Smooth muscle cell (in vitro differentiated cells): ENCODE results near the gene TJP3. TPM values are rescaled to one million over a fixed set of nuclear protein-coding genes. Genes with fewer than 3 reads are reported as not detected.

ENCODE experiments used
- DNase-seq: peaks from one replicate; lab custom pipeline; 2025; ENCODE audit not compliant: unreplicated experiment; lab: John Stamatoyannopoulos, UW
- H2AFZ ChIP-seq: fragments of 200-600 bp; sonication (generic); 2 replicates; pipeline ENCODE4 v1.6.0; 2016; ENCODE audit warnings: antibody characterized with exemption, low read depth, mild to moderate bottlenecking
- H3F3A ChIP-seq: fragments of 200-600 bp; sonication (generic); 2 replicates; pipeline ENCODE4 v1.6.0; 2017; ENCODE audit warnings: antibody characterized with exemption, low read depth
- H3K27ac ChIP-seq: fragments of 200-600 bp; sonication (generic); 2 replicates; pipeline ENCODE4 v1.5.1; 2016; ENCODE audit warnings: low read depth, mild to moderate bottlenecking
- H3K27me3 ChIP-seq: fragments of 200-600 bp; sonication (generic); 2 replicates; pipeline ENCODE4 v1.6.1; 2016; ENCODE audit warnings: low read depth, mild to moderate bottlenecking
- H3K36me3 ChIP-seq: fragments of 200-600 bp; sonication (generic); 2 replicates; pipeline ENCODE4 v1.5.1; 2016; ENCODE audit warnings: low read depth
- H3K4me1 ChIP-seq: fragments of 200-600 bp; sonication (generic); 2 replicates; pipeline ENCODE4 v1.5.1; 2016; ENCODE audit warnings: low read depth
- H3K4me2 ChIP-seq: fragments of 200-600 bp; sonication (generic); 2 replicates; pipeline ENCODE4 v1.6.0; 2016; ENCODE audit warnings: mild to moderate bottlenecking
- H3K4me3 ChIP-seq: fragments of 200-600 bp; sonication (generic); 2 replicates; pipeline ENCODE4 v1.5.1; 2016; ENCODE audit warnings: mild to moderate bottlenecking
- H3K79me2 ChIP-seq: fragments of 200-600 bp; sonication (generic); 2 replicates; pipeline ENCODE4 v1.6.0; 2016; ENCODE audit warnings: low read depth, mild to moderate bottlenecking
- H3K9ac ChIP-seq: fragments of 200-600 bp; sonication (generic); 2 replicates; pipeline ENCODE4 v1.6.0; 2016; ENCODE audit warnings: low read depth
- H3K9me3 ChIP-seq: fragments of 200-600 bp; sonication (generic); replicated peaks from 2 replicates; pipeline ENCODE4 v1.5.1; 2016; ENCODE audit warnings: low read depth
- H4K20me1 ChIP-seq: fragments of 200-600 bp; sonication (generic); 2 replicates; pipeline ENCODE4 v1.6.0; 2016; ENCODE audit warnings: low read depth
- WGBS: methylation state at CpG from one replicate; pipeline ENCODE4 v1.1.7; 2016; ENCODE audit warnings: low lambda C conversion rate; 5-methylcytosine and 5-hydroxymethylcytosine counted together
- polyA plus RNA-seq: library from polyadenylated mRNA; unstranded; fragments of >200 nt; fragmentation: Nextera tagmentation; extraction: Ambion mirVana; gene quantifications from 2 replicates; pipeline ENCODE4 v1.2.1, GENCODE V29; 2016
- total RNA-seq: library from RNA; depleted of rRNA; stranded (reverse); fragments of >200 nt; gene quantifications from 2 replicates; pipeline ENCODE4 v1.2.3, GENCODE V29; 2014
- TF ChIP-seq, protein P1 (sequence below): fragments of 200-600 bp; sonication (generic); IDR thresholded peaks from 2 replicates; pipeline ENCODE4 v1.5.1; 2017; ENCODE audit warnings: borderline replicate concordance, mild to moderate bottlenecking, antibody characterized with exemption; ENCODE audit not compliant: insufficient read depth, poor library complexity, severe bottlenecking

TJP3 gene
- total and polyA plus RNA-seq, 2 experiments from 2014 or later, result 1.2 to 6.2 TPM

DNA sequence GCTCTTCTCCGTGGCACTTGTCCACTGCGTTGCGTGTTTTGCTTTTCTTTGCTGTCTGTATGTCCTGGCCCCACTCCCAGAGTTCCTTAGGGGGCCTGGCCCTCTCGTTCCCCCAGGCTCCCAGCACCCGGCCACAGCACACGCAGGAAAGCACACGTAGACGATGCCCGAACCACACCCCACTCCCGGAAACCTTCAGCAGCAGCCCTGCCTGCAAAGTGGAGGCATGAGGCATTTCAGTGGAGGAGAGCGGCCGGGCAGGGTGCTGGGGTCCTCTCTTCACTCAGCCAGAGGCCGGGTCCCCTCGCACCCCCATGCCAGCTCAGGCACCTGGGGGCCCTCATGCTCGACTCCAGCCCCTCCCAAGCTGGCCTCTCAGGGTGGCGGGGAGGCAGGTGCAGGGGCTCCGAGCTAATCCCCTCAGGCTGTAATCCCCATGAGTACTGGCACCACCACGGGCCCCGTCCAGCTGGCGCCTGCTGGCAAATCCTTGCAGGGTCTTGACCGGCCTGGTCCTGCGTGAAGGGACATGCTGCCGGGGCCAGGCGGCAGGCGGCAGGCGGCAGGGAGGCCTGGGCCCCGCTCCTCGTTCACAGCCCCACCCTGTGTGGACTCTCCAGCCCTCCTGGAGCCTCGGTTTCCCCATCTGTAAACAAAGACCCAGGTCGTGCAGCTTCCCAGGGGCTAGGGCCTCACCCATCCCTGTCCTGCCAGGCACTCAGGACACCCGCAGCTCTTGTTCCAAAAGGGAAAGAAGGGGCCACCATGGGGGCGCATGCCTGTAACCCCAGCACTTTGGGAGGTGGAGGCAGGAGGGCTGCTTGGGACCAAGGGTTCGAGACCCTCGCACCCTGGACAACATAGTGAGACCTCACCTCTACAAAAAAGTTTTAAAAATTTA lies 14.9 kb upstream of the TJP3 start:
- Histone ChIP-seq H3K79me2 (peaks cover 95% of the 10 kb centered on the region), H3K9me3 (no peaks in the 10 kb centered on the region), H3K27me3 (no peaks in the 10 kb centered on the region), H3K4me1 (peaks cover under 1% of the 10 kb centered on the region), H2AFZ (no peak overlapping the region), H3K4me3 (no peak overlapping the region), H4K20me1 (peaks cover 99% of the 10 kb centered on the region), H3K27ac (no peak overlapping the region), H3K36me3 (no peaks in the 10 kb centered on the region), H3K4me2 (no peak overlapping the region), H3K9ac (no peak overlapping the region), H3F3A (no peaks in the 10 kb centered on the region)
- no peak for DNase-seq
- TF ChIP-seq, protein P1, sequence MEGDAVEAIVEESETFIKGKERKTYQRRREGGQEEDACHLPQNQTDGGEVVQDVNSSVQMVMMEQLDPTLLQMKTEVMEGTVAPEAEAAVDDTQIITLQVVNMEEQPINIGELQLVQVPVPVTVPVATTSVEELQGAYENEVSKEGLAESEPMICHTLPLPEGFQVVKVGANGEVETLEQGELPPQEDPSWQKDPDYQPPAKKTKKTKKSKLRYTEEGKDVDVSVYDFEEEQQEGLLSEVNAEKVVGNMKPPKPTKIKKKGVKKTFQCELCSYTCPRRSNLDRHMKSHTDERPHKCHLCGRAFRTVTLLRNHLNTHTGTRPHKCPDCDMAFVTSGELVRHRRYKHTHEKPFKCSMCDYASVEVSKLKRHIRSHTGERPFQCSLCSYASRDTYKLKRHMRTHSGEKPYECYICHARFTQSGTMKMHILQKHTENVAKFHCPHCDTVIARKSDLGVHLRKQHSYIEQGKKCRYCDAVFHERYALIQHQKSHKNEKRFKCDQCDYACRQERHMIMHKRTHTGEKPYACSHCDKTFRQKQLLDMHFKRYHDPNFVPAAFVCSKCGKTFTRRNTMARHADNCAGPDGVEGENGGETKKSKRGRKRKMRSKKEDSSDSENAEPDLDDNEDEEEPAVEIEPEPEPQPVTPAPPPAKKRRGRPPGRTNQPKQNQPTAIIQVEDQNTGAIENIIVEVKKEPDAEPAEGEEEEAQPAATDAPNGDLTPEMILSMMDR, result no peak
- WGBS, result 95% methylated on average over 34 of the region's 34 CpGs

DNA sequence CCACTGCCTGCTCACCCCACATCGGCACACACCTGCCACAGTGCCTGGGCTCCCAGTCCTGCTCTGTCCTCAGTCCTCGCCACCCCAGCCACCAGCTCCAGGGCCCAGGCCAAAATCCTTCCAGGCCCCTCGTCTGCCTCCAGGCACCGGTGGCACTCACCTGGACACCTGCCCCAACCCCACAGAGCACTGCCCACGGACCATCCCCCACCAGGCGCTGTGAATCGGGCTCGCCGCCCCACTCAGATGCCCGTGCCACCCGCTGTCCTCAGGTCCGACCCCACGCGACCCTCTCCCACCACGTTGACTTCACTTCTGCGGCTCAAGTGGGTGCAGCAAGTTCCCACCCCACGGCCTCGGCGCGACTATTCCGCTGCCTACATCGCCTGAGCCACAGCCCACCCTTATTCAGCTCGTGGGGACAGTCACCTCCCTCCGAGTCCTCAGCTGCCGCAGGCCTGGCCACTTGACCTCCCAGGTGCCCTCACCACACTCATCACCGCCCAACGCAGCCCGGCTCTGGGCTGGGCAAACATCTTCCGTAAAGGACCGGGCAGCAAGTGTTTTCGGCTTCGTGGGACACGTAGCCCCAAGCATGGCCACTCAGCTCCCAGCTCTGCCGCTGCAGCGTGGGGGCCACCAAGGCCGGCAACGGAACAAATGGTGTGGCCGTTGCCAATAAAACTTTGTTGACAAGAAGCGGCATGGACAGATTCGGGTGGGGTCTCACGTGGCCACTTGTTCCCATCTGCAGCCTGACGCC lies 13.6 kb upstream of the TJP3 start:
- peaks cover 98% of the 10 kb centered on the region for H4K20me1 ChIP-seq
- 96% methylated on average over 42 of the region's 42 CpGs for WGBS

DNA sequence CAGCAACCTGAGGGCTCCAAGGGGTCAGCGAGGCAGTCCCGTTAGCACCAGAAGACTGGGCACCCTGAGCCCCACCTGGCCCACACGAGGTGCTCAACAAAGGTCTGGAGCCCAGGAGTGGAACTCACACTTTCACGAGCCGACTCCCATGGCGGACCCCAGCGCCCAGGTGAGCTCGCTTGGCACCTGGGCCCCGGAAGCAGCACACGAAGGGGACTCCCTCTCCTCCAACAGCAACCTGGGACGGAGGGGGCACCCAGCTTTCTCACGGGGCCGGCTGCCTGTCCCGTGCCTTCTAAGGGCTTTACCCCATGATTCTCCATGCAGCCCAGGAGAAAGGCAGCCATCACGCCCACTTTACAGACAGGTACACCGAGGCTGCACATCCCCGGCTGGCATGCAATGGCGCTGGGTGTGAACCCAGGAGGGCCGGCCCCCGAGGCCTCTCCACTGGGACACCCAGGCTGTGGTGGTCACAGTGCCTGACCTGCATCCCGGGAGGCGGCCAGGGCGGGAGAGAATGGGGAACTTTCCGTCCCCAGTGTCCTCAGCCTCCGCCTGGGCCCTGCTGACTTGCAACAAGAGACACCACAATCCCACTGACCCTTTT lies 13.0 kb upstream of the TJP3 start:
- no peaks in the 10 kb centered on the region for H3K9me3 ChIP-seq
- TF ChIP-seq, protein P1, result no peak
- 95% methylated on average over 24 of the region's 25 CpGs for WGBS
- no peak overlapping the region for H3K4me2 ChIP-seq
- peaks cover 95% of the 10 kb centered on the region for H3K79me2 ChIP-seq
- H3K4me1 ChIP-seq, result no peaks in the 10 kb centered on the region
- no peaks in the 10 kb centered on the region for H3K27me3 ChIP-seq
- H3K36me3 ChIP-seq, result no peaks in the 10 kb centered on the region
- peaks cover 92% of the 10 kb centered on the region for H4K20me1 ChIP-seq
- no peak overlapping the region for H3K27ac ChIP-seq
- no peak for DNase-seq
- H3K4me3 ChIP-seq, result no peak overlapping the region
- H3F3A ChIP-seq, result no peaks in the 10 kb centered on the region
- H3K9ac ChIP-seq, result no peak overlapping the region
- no peak overlapping the region for H2AFZ ChIP-seq

More for the DNA sequence above, 13.6 kb upstream of the TJP3 start:
- DNase-seq, result no peak
- H3K9ac ChIP-seq, result no peak overlapping the region
- TF ChIP-seq, protein P1, result no peak
- H3K36me3 ChIP-seq, result no peaks in the 10 kb centered on the region
- no peaks in the 10 kb centered on the region for H3K27me3 ChIP-seq
- no peaks in the 10 kb centered on the region for H3K9me3 ChIP-seq
- H3K4me2 ChIP-seq, result no peak overlapping the region
- H3K79me2 ChIP-seq, result peaks cover 95% of the 10 kb centered on the region
- no peak overlapping the region for H3K4me3 ChIP-seq
- H3K27ac ChIP-seq, result no peak overlapping the region
- no peaks in the 10 kb centered on the region for H3F3A ChIP-seq
- H3K4me1 ChIP-seq, result no peaks in the 10 kb centered on the region
- H2AFZ ChIP-seq, result no peak overlapping the region
